Transverse colon (tissue), 4 donors: ENCODE measurements around the gene TSC22D3.

ENCODE experiments used
- CTCF ChIP-seq, 5 experiments: fragments of 200-600 bp in 3 of 5; fragments of 450-650 bp in 2 of 5; sonication (generic) in 3 of 5; IDR thresholded peaks; 1 replicate in 2 of 5; 2 replicates in 3 of 5; pipeline ENCODE4 v1.5.1; 2016 to 2017; ENCODE audit warnings: antibody characterized with exemption in 5 of 5, inconsistent platforms in 3 of 5, mild to moderate bottlenecking in 2 of 5, moderate library complexity in 1 of 5
- EP300 ChIP-seq: sonication (generic); formaldehyde crosslinking; IDR thresholded peaks from one replicate; pipeline ENCODE4 v1.6.1; 2017; ENCODE audit warnings: antibody characterized with exemption, low read depth
- POLR2A ChIP-seq: fragments of 450-650 bp; IDR thresholded peaks from one replicate; pipeline ENCODE4 v1.6.1; 2016; ENCODE audit warnings: antibody characterized with exemption, mild to moderate bottlenecking, moderate library complexity
- POLR2AphosphoS5 ChIP-seq, 3 donors: sonication (generic); formaldehyde crosslinking; IDR thresholded peaks; one replicate each; pipeline ENCODE4 v1.6.1; 2016; ENCODE audit warnings: antibody characterized with exemption in 3 of 3

GRCh38 chrX:107738768-107739167 lies 36.8 kb downstream of the TSC22D3 start:
- no peak for TF ChIP-seq CTCF (IDR thresholded peaks at IDR 0.05)
- TF ChIP-seq POLR2A = no peak
- TF ChIP-seq POLR2AphosphoS5 (IDR thresholded peaks at IDR 0.05) = no peak
- no peak for TF ChIP-seq EP300
